Keratinocyte (primary cell): ENCODE results near the gene FGF10. TPM values are rescaled to one million over a fixed set of nuclear protein-coding genes. Genes with fewer than 3 reads are reported as not detected.

Experiments used
- DNase-seq: peaks from one replicate; pipeline ENCODE4 v3.0.0-alpha.2; 2011; ENCODE audit warnings: low read depth, missing footprints, low spot score
- FAIRE-seq: peaks from 2 replicates; lab custom pipeline; 2011; peaks lifted over from hg19 to GRCh38; lab: Jason Lieb, UNC
- H2AFZ ChIP-seq: 2 replicates; pipeline ENCODE4 v1.6.0; 2012; ENCODE audit warnings: low read length, control low read depth, inconsistent platforms; ENCODE audit not compliant: control insufficient read depth
- H3K27ac ChIP-seq: 2 replicates; pipeline ENCODE4 v1.5.1; 2011; ENCODE audit warnings: low read length; ENCODE audit not compliant: control insufficient read depth, insufficient read depth
- H3K27me3 ChIP-seq: 3 replicates; pipeline ENCODE4 v1.6.0; 2011; ENCODE audit warnings: low read length; ENCODE audit not compliant: control insufficient read depth, insufficient read depth; ENCODE audit errors: extremely low read depth
- H3K36me3 ChIP-seq, 2 experiments: 2 replicates in 1 of 2; 3 replicates in 1 of 2; pipeline ENCODE4 v1.5.1; 2011; ENCODE audit warnings: low read length in 2 of 2, mild to moderate bottlenecking in 1 of 2; ENCODE audit not compliant: control insufficient read depth in 2 of 2, insufficient read depth in 2 of 2; ENCODE audit errors: extremely low read depth in 1 of 2
- H3K4me1 ChIP-seq: 3 replicates; pipeline ENCODE4 v1.5.1; 2011; ENCODE audit warnings: low read length; ENCODE audit not compliant: control insufficient read depth, insufficient read depth; ENCODE audit errors: extremely low read depth
- H3K4me2 ChIP-seq: 3 replicates; pipeline ENCODE4 v1.6.0; 2011; ENCODE audit warnings: low read depth, low read length; ENCODE audit not compliant: control insufficient read depth, insufficient read depth; ENCODE audit errors: extremely low read depth
- H3K4me3 ChIP-seq, 3 experiments: fragments of 200-600 bp in 1 of 3; sonication (generic) in 1 of 3; 2 replicates in 2 of 3; 3 replicates in 1 of 3; pipeline ENCODE4 v1.5.1; 2011 to 2016; ENCODE audit warnings: low read length in 3 of 3, mild to moderate bottlenecking in 3 of 3, control low read depth in 2 of 3, inconsistent platforms in 1 of 3, low read depth in 1 of 3, mixed read lengths in 1 of 3, mixed run types in 1 of 3, moderate library complexity in 1 of 3; ENCODE audit not compliant: control insufficient read depth in 2 of 3, insufficient read depth in 2 of 3; ENCODE audit errors: extremely low read depth in 1 of 3
- H3K79me2 ChIP-seq: 2 replicates; pipeline ENCODE4 v1.6.0; 2012; ENCODE audit warnings: low read length; ENCODE audit not compliant: control insufficient read depth, insufficient read depth
- H3K9ac ChIP-seq: 3 replicates; pipeline ENCODE4 v1.6.0; 2011; ENCODE audit warnings: low read length; ENCODE audit not compliant: control insufficient read depth, insufficient read depth; ENCODE audit errors: extremely low read depth
- H3K9me1 ChIP-seq: 3 replicates; pipeline ENCODE4 v1.6.0; 2011; ENCODE audit warnings: low read length; ENCODE audit not compliant: control insufficient read depth, insufficient read depth; ENCODE audit errors: extremely low read depth
- H3K9me3 ChIP-seq: 2 replicates; pipeline ENCODE4 v1.5.1; 2012; ENCODE audit warnings: low read depth, low read length; ENCODE audit not compliant: control insufficient read depth
- H4K20me1 ChIP-seq: 3 replicates; pipeline ENCODE4 v1.6.0; 2011; ENCODE audit warnings: low read length; ENCODE audit not compliant: control insufficient read depth, insufficient read depth; ENCODE audit errors: extremely low read depth
- CTCF ChIP-seq, 3 experiments: IDR thresholded peaks in 1 of 3; conservative IDR thresholded peaks in 1 of 3; optimal IDR thresholded peaks in 1 of 3; 2 replicates in 2 of 3; 3 replicates in 1 of 3; pipeline versions ENCODE3 to v1.5.1; 2011; ENCODE audit warnings: low read length in 3 of 3, mild to moderate bottlenecking in 3 of 3, moderate library complexity in 2 of 3, control low read depth in 1 of 3, inconsistent platforms in 1 of 3; ENCODE audit not compliant: insufficient read depth in 2 of 3; ENCODE audit errors: extremely low read depth in 1 of 3
- EZH2 ChIP-seq: IDR thresholded peaks from one replicate; pipeline ENCODE4 v1.6.1; 2012; ENCODE audit warnings: inconsistent platforms, mild to moderate bottlenecking, low read length, moderate library complexity
- dilution Hi-C: fragments of 300-500 bp; cut with MboI; formaldehyde crosslinking; loops from one replicate; pipeline ENCODE4 v1.7.0; 2020; ENCODE audit warnings: low sequenced_read_pairs; ENCODE audit not compliant: extremely low pct_ligation_motif_present
- polyA plus RNA-seq, 5 experiments: library from polyadenylated mRNA; depleted of rRNA in 3 of 5; stranded (reverse) in 3 of 5; stranded (forward) in 1 of 5; unstranded in 1 of 5; fragments of >200 nt; gene quantifications; 1 replicate in 1 of 5; 2 replicates in 3 of 5; 3 replicates in 1 of 5; pipeline versions ENCODE4 v1.2.1 to v1.2.3, GENCODE V29; 2011 to 2012; ENCODE audit warnings: missing spikeins in 2 of 5, low read depth in 1 of 5, low replicate concordance in 1 of 5

FGF10 gene
- polyA plus RNA-seq, 1 donor (not counting 4 experiments of a cell fraction or from before 2014, with no cell fraction given): not detected

- Histone ChIP-seq H3K27ac (no peak overlapping the region), H3K27me3 (no peaks in the 10 kb centered on the region), H3K4me1 (no peaks in the 10 kb centered on the region), H3K9me1 (no peaks in the 10 kb centered on the region), H4K20me1 (no peaks in the 10 kb centered on the region), H3K9ac (no peak overlapping the region), H3K79me2 (no peaks in the 10 kb centered on the region), H3K4me3 (no peak overlapping the region), H2AFZ (no peak overlapping the region), H3K4me2 (no peak overlapping the region), H3K36me3 (no peaks in the 10 kb centered on the region), H3K9me3 (no peaks in the 10 kb centered on the region)
- TF ChIP-seq CTCF (optimal IDR thresholded peaks at IDR 0.05 in 1 of 3, IDR thresholded peaks at IDR 0.05 in 1 of 3, conservative IDR thresholded peaks at IDR 0.05 in 1 of 3; ENCODE audit: extremely low read depth in 1 of 3, insufficient read depth in 2 of 3, low read length in 3 of 3): no peak
- TF ChIP-seq EZH2: no peak
- dilution Hi-C loops: no loop called here
- no peak for DNase-seq
- FAIRE-seq: no peak
These were observed 110.8 kb downstream of the FGF10 start for GRCh38 chr5:44278469-44278868.

GRCh38 chr5:44275908-44276307, 113.3 kb downstream of the FGF10 start:
- TF ChIP-seq EZH2 (no peak), CTCF (optimal IDR thresholded peaks at IDR 0.05 in 1 of 3, IDR thresholded peaks at IDR 0.05 in 1 of 3, conservative IDR thresholded peaks at IDR 0.05 in 1 of 3; ENCODE audit: extremely low read depth in 1 of 3, insufficient read depth in 2 of 3, low read length in 3 of 3) (no peak)
- dilution Hi-C loops: no loop called here
- no peak for FAIRE-seq

More at GRCh38 chr5:44275908-44276307, 113.3 kb downstream of the FGF10 start:
- Histone ChIP-seq H3K27me3 (no peaks in the 10 kb centered on the region), H4K20me1 (no peaks in the 10 kb centered on the region), H3K4me1 (no peaks in the 10 kb centered on the region), H3K4me3 (no peak overlapping the region), H3K27ac (no peak overlapping the region), H3K36me3 (no peaks in the 10 kb centered on the region), H3K9me3 (no peaks in the 10 kb centered on the region), H3K4me2 (no peak overlapping the region), H3K9ac (no peak overlapping the region), H3K9me1 (no peaks in the 10 kb centered on the region), H2AFZ (no peak overlapping the region), H3K79me2 (no peaks in the 10 kb centered on the region)
- no peak for DNase-seq
